Gastroesophageal sphincter (tissue), 3 donors: ENCODE data around the gene EEFSEC.

Source experiments
- EP300 ChIP-seq: sonication (generic); formaldehyde crosslinking; IDR thresholded peaks from one replicate; pipeline ENCODE4 v1.6.1; 2017; ENCODE audit warnings: antibody characterized with exemption, mild to moderate bottlenecking
- POLR2A ChIP-seq, 2 donors: fragments of 450-650 bp; IDR thresholded peaks; one replicate each; pipeline ENCODE4 v1.6.1; 2017; ENCODE audit warnings: antibody characterized with exemption in 2 of 2, mild to moderate bottlenecking in 2 of 2, moderate library complexity in 1 of 2
- POLR2AphosphoS5 ChIP-seq: sonication (generic); formaldehyde crosslinking; IDR thresholded peaks from one replicate; pipeline ENCODE4 v1.6.1; 2017; ENCODE audit warnings: antibody characterized with exemption
- TF ChIP-seq, protein P1 (sequence below), 4 experiments: fragments of 200-600 bp in 2 of 4; fragments of 450-650 bp in 2 of 4; sonication (generic) in 1 of 4; IDR thresholded peaks; one replicate each; pipeline ENCODE4 v1.5.1; 2017 to 2019; ENCODE audit warnings: antibody characterized with exemption in 4 of 4, mild to moderate bottlenecking in 2 of 4, moderate library complexity in 2 of 4

GRCh38 chr3:128416578-128417211, 263.4 kb downstream of the EEFSEC start:
- TF ChIP-seq, protein P1, sequence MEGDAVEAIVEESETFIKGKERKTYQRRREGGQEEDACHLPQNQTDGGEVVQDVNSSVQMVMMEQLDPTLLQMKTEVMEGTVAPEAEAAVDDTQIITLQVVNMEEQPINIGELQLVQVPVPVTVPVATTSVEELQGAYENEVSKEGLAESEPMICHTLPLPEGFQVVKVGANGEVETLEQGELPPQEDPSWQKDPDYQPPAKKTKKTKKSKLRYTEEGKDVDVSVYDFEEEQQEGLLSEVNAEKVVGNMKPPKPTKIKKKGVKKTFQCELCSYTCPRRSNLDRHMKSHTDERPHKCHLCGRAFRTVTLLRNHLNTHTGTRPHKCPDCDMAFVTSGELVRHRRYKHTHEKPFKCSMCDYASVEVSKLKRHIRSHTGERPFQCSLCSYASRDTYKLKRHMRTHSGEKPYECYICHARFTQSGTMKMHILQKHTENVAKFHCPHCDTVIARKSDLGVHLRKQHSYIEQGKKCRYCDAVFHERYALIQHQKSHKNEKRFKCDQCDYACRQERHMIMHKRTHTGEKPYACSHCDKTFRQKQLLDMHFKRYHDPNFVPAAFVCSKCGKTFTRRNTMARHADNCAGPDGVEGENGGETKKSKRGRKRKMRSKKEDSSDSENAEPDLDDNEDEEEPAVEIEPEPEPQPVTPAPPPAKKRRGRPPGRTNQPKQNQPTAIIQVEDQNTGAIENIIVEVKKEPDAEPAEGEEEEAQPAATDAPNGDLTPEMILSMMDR (IDR thresholded peaks at IDR 0.05), result no peak
- no peak for TF ChIP-seq POLR2A (IDR thresholded peaks at IDR 0.05)
- no peak for TF ChIP-seq POLR2AphosphoS5
- no peak for TF ChIP-seq EP300
